Heart left ventricle (tissue), 16 donors: ENCODE data around the gene C21orf91. TPM values are rescaled to one million over a fixed set of nuclear protein-coding genes. Genes with fewer than 3 reads are reported as not detected.

Experiments used
- ATAC-seq, 4 donors: fragments of 200-7000 bp; cut with Tn5 transposase; one replicate each; pipeline ENCODE4 v1.9.1; 2020 to 2022; ENCODE audit warnings: moderate library complexity in 4 of 4, mild to moderate bottlenecking in 3 of 4, moderate number of reproducible peaks in 1 of 4
- DNase-seq, 5 donors: peaks; one replicate each; pipeline ENCODE4 v3.0.0-alpha.2; 2020
- H3K27ac ChIP-seq, 12 donors: fragments of 200-600 bp; sonication (generic) in 4 of 12; one replicate each; pipeline versions ENCODE4 v1.5.0 to v1.8.0; 2016 to 2022; ENCODE audit warnings: mild to moderate bottlenecking in 2 of 12
- H3K27me3 ChIP-seq, 9 donors: fragments of 200-600 bp; sonication (generic) in 2 of 9; one replicate each; pipeline versions ENCODE4 v1.5.1 to v1.8.0; 2016 to 2022; ENCODE audit warnings: mild to moderate bottlenecking in 3 of 9
- H3K36me3 ChIP-seq, 9 donors: fragments of 200-600 bp; sonication (generic) in 2 of 9; one replicate each; pipeline versions ENCODE4 v1.5.0 to v1.8.0; 2018 to 2022; ENCODE audit warnings: mild to moderate bottlenecking in 2 of 9
- H3K4me1 ChIP-seq, 12 donors: fragments of 200-600 bp; sonication (generic) in 4 of 12; one replicate each; pipeline versions ENCODE4 v1.5.0 to v1.8.0; 2016 to 2022; ENCODE audit warnings: mild to moderate bottlenecking in 3 of 12
- H3K4me3 ChIP-seq, 12 donors: fragments of 200-600 bp; sonication (generic) in 4 of 12; one replicate each; pipeline versions ENCODE4 v1.5.0 to v1.8.0; 2017 to 2022; ENCODE audit warnings: mild to moderate bottlenecking in 9 of 12, moderate library complexity in 4 of 12
- H3K9me3 ChIP-seq, 12 donors: fragments of 200-600 bp; sonication (generic) in 4 of 12; one replicate each; pipeline versions ENCODE4 v1.5.0 to v1.8.0; 2016 to 2022; ENCODE audit warnings: mild to moderate bottlenecking in 1 of 12
- CTCF ChIP-seq, 12 donors: fragments of 200-600 bp; sonication (generic) in 4 of 12; IDR thresholded peaks; one replicate each; pipeline versions ENCODE4 v1.5.0 to v1.8.0; 2018 to 2022; ENCODE audit warnings: antibody characterized with exemption in 12 of 12, mild to moderate bottlenecking in 5 of 12
- POLR2A ChIP-seq, 2 donors: fragments of 450-650 bp; IDR thresholded peaks; one replicate each; pipeline ENCODE4 v1.6.1; 2017; ENCODE audit warnings: antibody characterized with exemption in 2 of 2, mild to moderate bottlenecking in 2 of 2, moderate library complexity in 2 of 2
- WGBS, 4 donors: extraction: QIAGEN DNeasy Blood & Tissue Kit in 2 of 4; methylation state at CpG; one replicate each; pipeline versions ENCODE4 v1.1.5 to v1.1.7; 2013 to 2018; 5-methylcytosine and 5-hydroxymethylcytosine counted together
- intact Hi-C, 10 donors: fragments of 100-400 bp; cut with DNase I; formaldehyde crosslinking; loops; one replicate each; pipeline versions ENCODE4 v1.11.1 to v1.14.2; 2022
- polyA plus RNA-seq, 2 donors: library from polyadenylated mRNA; stranded (reverse); fragments of 200-250 nt; gene quantifications; one replicate each; pipeline ENCODE4 v1.2.3, GENCODE V29; 2013
- total RNA-seq, 9 donors: library from RNA; depleted of rRNA in 2 of 9; stranded (reverse); fragments of >200 nt in 2 of 9; fragmentation: NEBNext Ultra II Directional in 3 of 9; extraction: Animal tissue kit (Norgen Biotek cat#: 25700) in 3 of 9; gene quantifications; one replicate each; pipeline versions ENCODE4 v1.1.0 to v1.2.4, GENCODE V29; 2016 to 2023
- donor health status: ischemic (EF 13 %, LVEDD 7.1; RV severe dilation, severe dysfunction).
- donor health status: healthy with polysubstance abuse.
- donor health status: DM: no; HTN: yes; CAD: no.
- donor health status: DM: no; HTN: no; CAD: no.
- donor health status: ischemic (EF 25% LVEDD 6.9; RV normal size, moderate dysfunction).
- donor health status: ischemic (EF 25% LVEDD 5.7; RV mildly dilated, moderate dysfunction).
- donor health status: healthy.
- donor health status: DM: yes; HTN: yes; CAD: no.
- donor health status: ischemic (EF 35%, LVEDD 5.7; RV mildly dilated, moderate dysfunction).
- donor health status: nonischemic (EF 11% LVEDD 7.7; RV severe dilation, severe dysfunction).
- donor health status: DM: yes; HTN: yes; CAD: no.
- donor health status: PGD.
- donor health status: ischemic (EF 29% LVEDD 5.4; RV normal size, mild dysfunction).
- donor health status: nonischemic (EF 23%, LVEDD 6.1; RV moderate dilation, normal function).

Gene C21orf91
- total and polyA plus RNA-seq, 11 donors: 2.2 to 21.2 (median 9.3) TPM

- 89 to 94% (median 93%) methylated on average over 3 of the region's 3 CpGs for WGBS, 4 donors
- Histone ChIP-seq H3K4me1 (peaks cover 0 to 28% (median 20%) of the 10 kb centered on the region in 12 donors), H3K4me3 (no peak overlapping the region), H3K9me3 (no peaks in the 10 kb centered on the region), H3K36me3 (peaks cover 0 to 9% (median 0%) of the 10 kb centered on the region in 9 donors), H3K27me3 (no peaks in the 10 kb centered on the region), H3K27ac (no peak overlapping the region)
- intact Hi-C loops: loop anchor here in 6 of 10 donors (1.0 to 10.0 kb wide), 5 partner anchors 75 to 209 kb away; partner anchors contain the start of gene BTG3 (in 1 of the 6)
- ATAC-seq (no peak), DNase-seq (no peak)
- TF ChIP-seq POLR2A (IDR thresholded peaks at IDR 0.05) (no peak), CTCF (IDR thresholded peaks at IDR 0.05) (no peak)
Measured at GRCh38 chr21:17821121-17821520, 2.0 kb upstream of the C21orf91 start.

- WGBS, 4 donors: 0 to 3% (median 2%) methylated on average over 6 of the region's 6 CpGs
- Histone ChIP-seq H3K9me3 (no peaks in the 10 kb centered on the region), H3K36me3 (peaks cover 0 to 20% (median 2%) of the 10 kb centered on the region in 9 donors), H3K27ac (peak overlapping the region; percentile 85 to 96 (median 90)), H3K4me1 (peaks cover 0 to 39% (median 20%) of the 10 kb centered on the region in 12 donors), H3K27me3 (no peaks in the 10 kb centered on the region), H3K4me3 (peak overlapping the region; percentile 76 to 99 (median 94))
- intact Hi-C loops: loop anchor here in 7 of 10 donors (2.0 to 10.0 kb wide), 12 partner anchors 25 to 208 kb away; partner anchors contain the start of gene BTG3 (in 3 of the 7)
- TF ChIP-seq CTCF (IDR thresholded peaks at IDR 0.05): no peak
- no peak for TF ChIP-seq POLR2A (IDR thresholded peaks at IDR 0.05)
- peak; percentile 19 to 64 (median 46) for ATAC-seq
- no peak for DNase-seq
Measured at GRCh38 chr21:17819877-17820229, 697 bp upstream of the C21orf91 start.

- 1% methylated on average over 49 to 56 of the region's 56 CpGs for WGBS, 4 donors
- intact Hi-C loops: loop anchor here in 6 of 10 donors (2.0 to 10.0 kb wide), 8 partner anchors 24 to 206 kb away; partner anchors contain the start of gene BTG3 (in 2 of the 6)
Measured at GRCh38 chr21:17818186-17819113, 706 bp downstream of the C21orf91 start.

More at GRCh38 chr21:17818186-17819113, 706 bp downstream of the C21orf91 start:
- no peaks in the 10 kb centered on the region for H3K9me3 ChIP-seq
- ATAC-seq (peak in 3 of 4 donors; percentile 16 to 55 (median 49)), DNase-seq (peak; percentile 32 to 71 (median 35))
- TF ChIP-seq CTCF (IDR thresholded peaks at IDR 0.05) (no peak), POLR2A (IDR thresholded peaks at IDR 0.05) (no peak)
- peaks cover 0 to 53% (median 22%) of the 10 kb centered on the region in 12 donors for H3K4me1 ChIP-seq
- peak overlapping the region; percentile 76 to 99 (median 94) for H3K4me3 ChIP-seq
- H3K27ac ChIP-seq: peak overlapping the region; percentile 85 to 96 (median 90)
- H3K36me3 ChIP-seq: peaks cover 0 to 32% (median 16%) of the 10 kb centered on the region in 9 donors
- H3K27me3 ChIP-seq: no peaks in the 10 kb centered on the region
